ENCODE data around the gene TOLLIP.
A peak's percentile ranks its signal among the peaks of the same experiment; 100 is the strongest.

The TOLLIP gene

GRCh38 chr11:1336836-1337646 lies 27.6 kb upstream of the TOLLIP start:
- no peak for DNase-seq (ENCODE audit: extremely low read depth, low read depth)
- no peak overlapping the region for H3K4me3 ChIP-seq (replicated peaks; ENCODE audit: low read depth, low read length)
- no peak for TF ChIP-seq CTCF (IDR thresholded peaks at IDR 0.05; ENCODE audit: low read depth, low read length, missing control alignments)

- H3K4me3 ChIP-seq (replicated peaks; ENCODE audit: low read depth, low read length), result peak overlapping the region; percentile 22; the same call in 1 of the 2 replicates
- no peak for DNase-seq (ENCODE audit: extremely low read depth, low read depth)
Observed at GRCh38 chr11:1335811-1336761, 26.7 kb upstream of the TOLLIP start.

GRCh38 chr11:1335264-1335810 lies 25.9 kb upstream of the TOLLIP start:
- H3K4me3 ChIP-seq (replicated peaks; ENCODE audit: low read depth, low read length), result no peak overlapping the region
- DNase-seq (ENCODE audit: extremely low read depth, low read depth), result no peak
- TF ChIP-seq CTCF (IDR thresholded peaks at IDR 0.05; ENCODE audit: low read depth, low read length, missing control alignments), result no peak

More at GRCh38 chr11:1335811-1336761, 26.7 kb upstream of the TOLLIP start:
- no peak for TF ChIP-seq CTCF (IDR thresholded peaks at IDR 0.05; ENCODE audit: low read depth, low read length, missing control alignments)

GRCh38 chr11:1333860-1334259 lies 24.4 kb upstream of the TOLLIP start:
- no peak for TF ChIP-seq CTCF (IDR thresholded peaks at IDR 0.05; ENCODE audit: low read depth, low read length, missing control alignments)
- no peak overlapping the region for H3K4me3 ChIP-seq (replicated peaks; ENCODE audit: low read depth, low read length)
- DNase-seq (ENCODE audit: extremely low read depth, low read depth), result no peak

- no peak for TF ChIP-seq CTCF (IDR thresholded peaks at IDR 0.05; ENCODE audit: low read depth, low read length, missing control alignments)
- no peak overlapping the region for H3K4me3 ChIP-seq (replicated peaks; ENCODE audit: low read depth, low read length)
- no peak for DNase-seq (ENCODE audit: extremely low read depth, low read depth)
Observed at GRCh38 chr11:1333091-1333772, 23.8 kb upstream of the TOLLIP start.

GRCh38 chr11:1330473-1330872 lies 21.0 kb upstream of the TOLLIP start:
- DNase-seq (ENCODE audit: extremely low read depth, low read depth), result no peak
- H3K4me3 ChIP-seq (replicated peaks; ENCODE audit: low read depth, low read length), result no peak overlapping the region
- TF ChIP-seq CTCF (IDR thresholded peaks at IDR 0.05; ENCODE audit: low read depth, low read length, missing control alignments), result no peak

All from HFF-Myc (cell line).